GM12875 (cell line): ENCODE data around the gene IL1RAPL1.

Experiments used
- H3K4me3 ChIP-seq: one replicate; pipeline ENCODE4 v1.5.1; 2011; ENCODE audit warnings: low read depth, low read length, control low read depth
- CTCF ChIP-seq: IDR thresholded peaks from 2 replicates; pipeline ENCODE4 v1.5.1; 2011; ENCODE audit warnings: low read depth, mild to moderate bottlenecking, control low read depth, inconsistent platforms, low read length, moderate library complexity, borderline replicate concordance; ENCODE audit not compliant: insufficient read depth

Gene IL1RAPL1

GRCh38 chrX:29876733-29877132 is 1289.5 kb downstream of the IL1RAPL1 start:
- no peak for TF ChIP-seq CTCF

GRCh38 chrX:29880977-29881376 is 1293.7 kb downstream of the IL1RAPL1 start:
- no peak overlapping the region for H3K4me3 ChIP-seq
- TF ChIP-seq CTCF = no peak

More at GRCh38 chrX:29876733-29877132, 1289.5 kb downstream of the IL1RAPL1 start:
- H3K4me3 ChIP-seq = no peak overlapping the region

GRCh38 chrX:29890004-29890403 is 1302.8 kb downstream of the IL1RAPL1 start:
- H3K4me3 ChIP-seq = no peak overlapping the region
- TF ChIP-seq CTCF = no peak

DNA sequence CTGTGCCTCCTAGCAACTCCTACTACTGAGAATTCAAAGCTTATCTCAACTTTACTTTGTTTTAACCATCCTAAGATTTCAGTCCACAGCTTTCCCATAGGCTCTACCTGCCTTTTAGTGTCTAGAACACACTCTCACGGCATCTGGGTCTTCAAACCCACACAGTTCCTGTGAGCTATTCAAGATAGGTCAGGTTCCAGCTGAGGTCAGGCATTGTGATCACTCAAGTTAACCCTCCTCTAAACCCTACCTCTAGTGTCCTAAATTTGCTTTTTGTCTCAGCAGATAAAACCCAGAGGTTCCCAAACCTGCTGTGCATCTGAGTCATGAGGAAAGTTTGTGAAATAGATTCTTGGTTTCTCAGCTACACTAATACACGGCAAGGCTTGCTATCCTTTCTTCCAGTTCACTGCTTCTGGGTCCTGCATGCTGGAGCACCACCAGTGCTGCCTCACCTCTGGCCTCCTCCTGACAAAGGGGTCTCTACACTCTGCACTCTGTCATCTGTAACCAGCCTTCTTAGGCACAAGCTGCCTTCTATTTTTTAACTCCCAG is 1303.5 kb downstream of the IL1RAPL1 start:
- H3K4me3 ChIP-seq = no peak overlapping the region
- TF ChIP-seq CTCF = no peak

- no peak for TF ChIP-seq CTCF
- no peak overlapping the region for H3K4me3 ChIP-seq
These were observed 1314.8 kb downstream of the IL1RAPL1 start for GRCh38 chrX:29902004-29902403.

GRCh38 chrX:29903360-29903759 is 1316.1 kb downstream of the IL1RAPL1 start:
- H3K4me3 ChIP-seq = no peak overlapping the region
- TF ChIP-seq CTCF = peak; percentile 24; the same call in 1 of the 2 replicates

DNA sequence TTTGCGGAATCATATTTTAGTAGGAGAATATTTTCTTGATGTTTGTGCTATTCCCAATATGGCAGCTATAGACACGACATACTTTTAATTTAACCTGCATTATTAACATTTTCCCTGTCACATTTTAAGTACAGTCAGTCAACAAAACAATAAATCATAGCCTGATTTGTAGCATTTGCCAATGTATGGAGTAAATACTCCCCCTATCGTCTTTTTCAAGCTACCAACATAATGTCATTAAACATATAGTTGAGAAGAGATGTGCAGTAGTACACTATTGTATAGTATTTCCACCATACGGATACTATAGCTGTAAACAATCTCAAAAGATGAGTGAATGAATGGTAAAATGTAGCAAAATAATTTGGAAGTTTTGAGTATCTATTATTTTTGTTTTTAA is 1324.4 kb downstream of the IL1RAPL1 start:
- no peak for TF ChIP-seq CTCF
- H3K4me3 ChIP-seq = no peak overlapping the region
